ENCODE data around the gene STK32B. TPM values are rescaled to one million over a fixed set of nuclear protein-coding genes. Genes with fewer than 3 reads are reported as not detected.

The STK32B gene
- total and polyA plus RNA-seq, 8 donors: 0.90 to 5.1 (median 3.3) TPM

GRCh38 chr4:5120067-5120466, 68.8 kb downstream of the STK32B start:
- Histone ChIP-seq H3K36me3 (no peaks in the 10 kb centered on the region), H3K27ac (no peak overlapping the region), H3K4me3 (no peak overlapping the region), H3K27me3 (no peaks in the 10 kb centered on the region), H3K4me1 (no peaks in the 10 kb centered on the region), H3K9me3 (no peaks in the 10 kb centered on the region)
- ATAC-seq: no peak
- DNase-seq: no peak
- intact Hi-C loops (cut with DNase I): no loop called here
- TF ChIP-seq CTCF (IDR thresholded peaks at IDR 0.05): no peak

- H3K9me3 ChIP-seq: no peaks in the 10 kb centered on the region
- no peaks in the 10 kb centered on the region for H3K36me3 ChIP-seq
- no peaks in the 10 kb centered on the region for H3K27me3 ChIP-seq
- H3K4me1 ChIP-seq: no peaks in the 10 kb centered on the region
- DNase-seq (no peak), ATAC-seq (no peak)
- H3K27ac ChIP-seq: no peak overlapping the region
- no peak overlapping the region for H3K4me3 ChIP-seq
- TF ChIP-seq CTCF (IDR thresholded peaks at IDR 0.05): no peak
- intact Hi-C loops (cut with DNase I): no loop called here
Measured at GRCh38 chr4:5120468-5120867, 69.2 kb downstream of the STK32B start.

GRCh38 chr4:5122114-5122513, 70.8 kb downstream of the STK32B start:
- DNase-seq: no peak
- H3K36me3 ChIP-seq: no peaks in the 10 kb centered on the region
- no peak overlapping the region for H3K4me3 ChIP-seq
- H3K4me1 ChIP-seq: no peaks in the 10 kb centered on the region
- intact Hi-C loops (cut with DNase I): no loop called here
- no peaks in the 10 kb centered on the region for H3K27me3 ChIP-seq
- no peaks in the 10 kb centered on the region for H3K9me3 ChIP-seq
- ATAC-seq: no peak
- H3K27ac ChIP-seq: no peak overlapping the region
- TF ChIP-seq CTCF (IDR thresholded peaks at IDR 0.05): no peak

DNA sequence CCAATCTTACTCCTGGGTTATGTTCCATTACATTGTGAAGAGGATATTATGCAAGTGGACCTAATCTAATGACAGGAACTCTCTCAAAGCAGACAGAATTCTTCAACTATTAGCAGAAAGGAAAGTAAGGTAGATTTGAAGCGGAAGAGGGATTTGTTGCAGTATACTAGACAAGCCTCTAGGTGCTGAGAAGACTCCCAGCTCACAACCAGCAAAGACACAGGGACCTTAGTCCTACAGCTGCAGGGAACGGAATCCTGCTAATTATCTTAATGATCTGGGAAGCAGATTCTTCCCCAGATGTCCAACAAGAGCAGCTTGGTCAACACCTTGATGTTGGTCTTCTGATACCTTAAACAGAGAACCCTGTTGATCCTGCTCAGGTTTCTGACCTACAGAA, 73.6 kb downstream of the STK32B start:
- DNase-seq: no peak
- intact Hi-C loops (cut with DNase I): no loop called here
- Histone ChIP-seq H3K27me3 (no peaks in the 10 kb centered on the region), H3K36me3 (no peaks in the 10 kb centered on the region), H3K4me3 (no peak overlapping the region), H3K9me3 (no peaks in the 10 kb centered on the region), H3K4me1 (no peaks in the 10 kb centered on the region), H3K27ac (no peak overlapping the region)
- ATAC-seq: no peak
- no peak for TF ChIP-seq CTCF (IDR thresholded peaks at IDR 0.05)

DNA sequence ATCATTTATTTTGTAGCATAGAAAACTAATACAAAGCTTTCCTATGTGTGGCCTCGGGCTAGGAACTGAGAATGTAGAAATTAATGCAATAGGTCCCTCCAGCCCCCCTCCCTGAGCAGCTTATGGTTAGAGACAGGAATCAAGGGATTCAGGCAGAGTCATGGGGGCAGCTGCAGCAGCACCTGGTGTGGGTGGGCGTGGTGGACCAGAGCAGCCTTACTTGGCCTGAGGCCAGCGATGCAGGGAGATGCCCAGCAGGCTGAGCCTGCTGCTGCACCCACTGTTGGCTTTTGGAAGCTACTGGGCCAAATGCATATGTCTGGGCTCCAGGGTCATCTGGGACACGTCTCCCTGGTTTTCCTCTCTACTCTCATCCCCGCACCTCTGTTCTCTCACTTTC, 74.0 kb downstream of the STK32B start:
- intact Hi-C loops (cut with DNase I): no loop called here
- Histone ChIP-seq H3K4me1 (no peaks in the 10 kb centered on the region), H3K4me3 (no peak overlapping the region), H3K27me3 (no peaks in the 10 kb centered on the region), H3K27ac (no peak overlapping the region), H3K9me3 (no peaks in the 10 kb centered on the region), H3K36me3 (no peaks in the 10 kb centered on the region)
- no peak for TF ChIP-seq CTCF (IDR thresholded peaks at IDR 0.05)
- ATAC-seq (no peak), DNase-seq (no peak)

Data from left lung (tissue), 10 donors.